Endothelial cell of umbilical vein (primary cell): ENCODE measurements around the gene SLC26A2.

ENCODE experiments used
- EZH2 ChIP-seq: IDR thresholded peaks from 2 replicates; pipeline ENCODE4 v1.6.1; 2012; ENCODE audit warnings: borderline replicate concordance, low read depth, mild to moderate bottlenecking, moderate library complexity, low read length, inconsistent platforms; ENCODE audit not compliant: severe bottlenecking
- FOS ChIP-seq: IDR thresholded peaks from 2 replicates; pipeline ENCODE4 v1.6.1; 2011; ENCODE audit warnings: mild to moderate bottlenecking, low read length, moderate library complexity, borderline replicate concordance; ENCODE audit not compliant: insufficient read depth
- MYC ChIP-seq: IDR thresholded peaks from one replicate; pipeline ENCODE4 v1.6.1; 2011; ENCODE audit warnings: mild to moderate bottlenecking, low read depth, low read length
- POLR2A ChIP-seq: IDR thresholded peaks from 2 replicates; pipeline ENCODE4 v1.6.1; 2012; ENCODE audit warnings: low read depth, mild to moderate bottlenecking, control low read depth, low read length
- POLR2AphosphoS5 ChIP-seq: IDR thresholded peaks from 2 replicates; pipeline ENCODE4 v1.6.1; 2012; ENCODE audit warnings: low read depth, mild to moderate bottlenecking, control low read depth, low read length, moderate library complexity; ENCODE audit not compliant: insufficient read depth
- TF ChIP-seq, protein P1 (sequence below), 2 donors: IDR thresholded peaks; 1 replicate in 1 of 2; 2 replicates in 1 of 2; pipeline ENCODE4 v1.5.1; 2011; ENCODE audit warnings: low read length in 2 of 2, mild to moderate bottlenecking in 2 of 2, moderate library complexity in 2 of 2, control low read depth in 1 of 2, inconsistent platforms in 1 of 2, low read depth in 1 of 2; ENCODE audit not compliant: insufficient read depth in 1 of 2; ENCODE audit errors: extremely low read depth in 1 of 2
- TF ChIP-seq, protein P2 (sequence below): IDR thresholded peaks from 2 replicates; pipeline ENCODE4 v1.6.1; 2011; ENCODE audit not compliant: insufficient read depth, insufficient read length

DNA sequence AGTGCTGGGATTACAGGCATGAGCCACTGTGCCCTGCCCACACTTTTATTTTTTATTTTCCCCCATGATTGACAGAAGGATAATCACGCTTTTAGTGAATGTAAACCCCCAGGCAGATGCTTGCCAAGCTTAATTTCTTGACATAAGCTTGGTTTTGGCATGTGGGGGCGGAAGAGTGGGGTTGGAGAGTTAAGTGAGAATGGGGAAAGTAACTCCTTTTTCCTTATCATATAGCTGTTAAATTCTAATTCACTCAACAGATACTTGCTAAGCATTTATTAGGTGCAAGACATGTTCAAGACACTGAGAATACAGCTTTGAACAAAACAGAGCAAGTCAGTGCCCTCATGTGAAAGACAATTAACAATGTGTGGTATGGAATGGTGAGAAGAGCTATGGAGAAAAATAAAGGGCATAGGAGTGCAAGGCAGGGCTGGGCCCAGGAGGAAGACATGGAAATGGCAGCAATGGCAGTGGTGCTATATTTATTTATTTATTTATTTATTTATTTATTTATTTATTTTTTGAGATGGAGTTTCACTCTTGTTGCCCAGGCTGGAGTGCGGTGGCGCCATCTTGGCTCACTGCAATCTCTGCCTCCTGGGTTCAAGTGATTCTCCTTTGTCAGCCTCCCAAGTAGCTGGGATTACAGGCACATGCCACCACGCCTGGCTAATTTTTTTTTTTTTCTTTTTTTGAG, 2.2 kb downstream of the SLC26A2 start:
- TF ChIP-seq EZH2 (no peak), POLR2A (no peak), FOS (no peak), POLR2AphosphoS5 (no peak), MYC (no peak)
- TF ChIP-seq, protein P1, sequence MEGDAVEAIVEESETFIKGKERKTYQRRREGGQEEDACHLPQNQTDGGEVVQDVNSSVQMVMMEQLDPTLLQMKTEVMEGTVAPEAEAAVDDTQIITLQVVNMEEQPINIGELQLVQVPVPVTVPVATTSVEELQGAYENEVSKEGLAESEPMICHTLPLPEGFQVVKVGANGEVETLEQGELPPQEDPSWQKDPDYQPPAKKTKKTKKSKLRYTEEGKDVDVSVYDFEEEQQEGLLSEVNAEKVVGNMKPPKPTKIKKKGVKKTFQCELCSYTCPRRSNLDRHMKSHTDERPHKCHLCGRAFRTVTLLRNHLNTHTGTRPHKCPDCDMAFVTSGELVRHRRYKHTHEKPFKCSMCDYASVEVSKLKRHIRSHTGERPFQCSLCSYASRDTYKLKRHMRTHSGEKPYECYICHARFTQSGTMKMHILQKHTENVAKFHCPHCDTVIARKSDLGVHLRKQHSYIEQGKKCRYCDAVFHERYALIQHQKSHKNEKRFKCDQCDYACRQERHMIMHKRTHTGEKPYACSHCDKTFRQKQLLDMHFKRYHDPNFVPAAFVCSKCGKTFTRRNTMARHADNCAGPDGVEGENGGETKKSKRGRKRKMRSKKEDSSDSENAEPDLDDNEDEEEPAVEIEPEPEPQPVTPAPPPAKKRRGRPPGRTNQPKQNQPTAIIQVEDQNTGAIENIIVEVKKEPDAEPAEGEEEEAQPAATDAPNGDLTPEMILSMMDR (IDR thresholded peaks at IDR 0.05; ENCODE audit: extremely low read depth in 1 of 2, insufficient read depth in 1 of 2, low read depth in 1 of 2, low read length in 2 of 2), result no peak
- TF ChIP-seq, protein P2, sequence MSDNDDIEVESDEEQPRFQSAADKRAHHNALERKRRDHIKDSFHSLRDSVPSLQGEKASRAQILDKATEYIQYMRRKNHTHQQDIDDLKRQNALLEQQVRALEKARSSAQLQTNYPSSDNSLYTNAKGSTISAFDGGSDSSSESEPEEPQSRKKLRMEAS, result no peak
